Measurements from ENCODE around the gene PVALEF.

GRCh38 chr17:81150377-81151077 lies 14.8 kb upstream of the PVALEF start:
- no peak for TF ChIP-seq CTCF (IDR thresholded peaks at IDR 0.05)
- no peak for TF ChIP-seq POLR2A (IDR thresholded peaks at IDR 0.05)
- TF ChIP-seq POLR2AphosphoS5 (IDR thresholded peaks at IDR 0.05): no peak

Data from prostate gland (tissue), 2 donors.